DOHH2 (cell line): Measurements from ENCODE around the gene UBE2K.
A peak's percentile ranks its signal among the peaks of the same experiment; 100 is the strongest.
"Not testable (repeated sequence)": the region's sequence is repeated elsewhere in the genome, so short reads cannot be mapped to it uniquely, and the experiment has no call there.

ENCODE experiments used
- H3F3A ChIP-seq: fragments of 200-600 bp; sonication (generic), shearing (Covaris generic); 2 replicates; pipeline ENCODE4 v1.6.0; 2016; ENCODE audit warnings: antibody characterized with exemption, mild to moderate bottlenecking; ENCODE audit not compliant: control insufficient read depth, insufficient read depth
- H3K27ac ChIP-seq: fragments of 200-600 bp; sonication (generic); 2 replicates; pipeline ENCODE4 v1.5.1; 2014; ENCODE audit warnings: low read depth, mild to moderate bottlenecking, low read length, moderate library complexity
- H3K27me3 ChIP-seq: fragments of 200-600 bp; sonication (generic); 2 replicates; pipeline ENCODE4 v1.6.1; 2014; ENCODE audit warnings: mild to moderate bottlenecking, low read length, mixed read lengths; ENCODE audit not compliant: control insufficient read depth
- H3K36me3 ChIP-seq: fragments of 200-600 bp; sonication (generic); 2 replicates; pipeline ENCODE4 v1.6.1; 2014; ENCODE audit warnings: mild to moderate bottlenecking, low read length, moderate library complexity, mixed read lengths; ENCODE audit not compliant: control insufficient read depth
- H3K4me1 ChIP-seq: fragments of 200-600 bp; sonication (generic); 2 replicates; pipeline ENCODE4 v1.6.1; 2014; ENCODE audit warnings: mild to moderate bottlenecking, low read length, mixed read lengths; ENCODE audit not compliant: control insufficient read depth
- H3K4me2 ChIP-seq: fragments of 200-600 bp; sonication (generic); 2 replicates; pipeline ENCODE4 v1.6.0; 2014; ENCODE audit warnings: mild to moderate bottlenecking, low read length, moderate library complexity
- H3K4me3 ChIP-seq: fragments of 200-600 bp; sonication (generic); 2 replicates; pipeline ENCODE4 v1.5.1; 2014; ENCODE audit warnings: mild to moderate bottlenecking, low read length, mixed read lengths
- H3K79me2 ChIP-seq: fragments of 200-600 bp; sonication (generic); 2 replicates; pipeline ENCODE4 v1.6.1; 2014; ENCODE audit warnings: mild to moderate bottlenecking, low read length, mixed read lengths; ENCODE audit not compliant: control insufficient read depth
- H3K9me2 ChIP-seq: fragments of 200-600 bp; sonication (generic); replicated peaks from 2 replicates; pipeline ENCODE4 v1.6.1; 2014; ENCODE audit warnings: mild to moderate bottlenecking, low read length, mixed read lengths; ENCODE audit not compliant: control insufficient read depth
- H3K9me3 ChIP-seq: fragments of 200-600 bp; sonication (generic); 2 replicates; pipeline ENCODE4 v1.6.1; 2014; ENCODE audit warnings: antibody characterized with exemption, low read length, mixed read lengths; ENCODE audit not compliant: control insufficient read depth, insufficient read depth
- H4K20me1 ChIP-seq: fragments of 200-600 bp; sonication (generic); 2 replicates; pipeline ENCODE4 v1.6.0; 2014; ENCODE audit warnings: low read depth, mild to moderate bottlenecking, antibody characterized with exemption, low read length, moderate library complexity; ENCODE audit not compliant: control insufficient read depth, insufficient read depth
- EZH2phosphoT487 ChIP-seq: fragments of 200-600 bp; sonication (generic); IDR thresholded peaks from 2 replicates; pipeline ENCODE4 v1.6.1; 2017; ENCODE audit warnings: borderline replicate concordance, mild to moderate bottlenecking, antibody characterized with exemption, low read length, moderate library complexity, mixed read lengths
- TF ChIP-seq, protein P1 (sequence below): fragments of 200-600 bp; sonication (generic); IDR thresholded peaks from one replicate; pipeline ENCODE4 v1.5.1; 2014; ENCODE audit warnings: antibody characterized with exemption, mild to moderate bottlenecking, low read depth, low read length; ENCODE audit not compliant: poor library complexity, severe bottlenecking

The UBE2K gene

DNA sequence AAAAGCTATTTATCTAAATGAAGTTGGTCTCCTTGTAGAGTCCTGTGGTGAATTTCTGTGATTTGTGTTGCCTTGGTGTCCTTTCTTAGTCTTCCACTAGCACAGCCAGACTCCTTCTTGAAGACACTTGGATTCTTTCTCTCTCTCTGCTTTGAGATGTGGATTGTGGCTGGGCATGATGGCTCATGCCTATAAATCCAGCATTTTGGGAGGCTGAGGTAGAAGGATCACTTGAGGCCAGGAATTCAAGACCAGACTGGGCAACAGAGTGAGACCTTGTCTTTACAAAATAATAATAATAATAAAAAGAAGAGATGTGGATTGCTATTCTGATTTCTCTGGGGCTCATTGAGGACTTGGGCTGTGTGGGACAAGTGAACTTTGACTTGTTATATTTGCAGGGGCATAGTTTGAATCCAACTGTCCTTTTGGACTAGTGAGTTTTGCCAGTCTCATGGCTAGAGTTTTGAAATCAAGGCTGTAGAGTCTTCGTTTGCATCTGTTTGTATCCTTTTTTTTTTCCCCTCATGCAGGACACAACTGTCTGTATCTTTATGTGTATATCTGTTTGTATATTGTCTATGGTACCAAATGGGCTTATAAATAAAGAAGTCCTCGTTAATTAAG is 48.2 kb upstream of the UBE2K start:
- no peaks in the 10 kb centered on the region for H3K9me2 ChIP-seq
- H3K27ac ChIP-seq, result no peak overlapping the region
- no peaks in the 10 kb centered on the region for H3K27me3 ChIP-seq
- no peaks in the 10 kb centered on the region for H4K20me1 ChIP-seq
- no peak overlapping the region for H3K4me2 ChIP-seq
- peaks cover 5% of the 10 kb centered on the region for H3F3A ChIP-seq
- H3K4me3 ChIP-seq, result no peak overlapping the region
- TF ChIP-seq EZH2phosphoT487, result no peak
- TF ChIP-seq, protein P1, sequence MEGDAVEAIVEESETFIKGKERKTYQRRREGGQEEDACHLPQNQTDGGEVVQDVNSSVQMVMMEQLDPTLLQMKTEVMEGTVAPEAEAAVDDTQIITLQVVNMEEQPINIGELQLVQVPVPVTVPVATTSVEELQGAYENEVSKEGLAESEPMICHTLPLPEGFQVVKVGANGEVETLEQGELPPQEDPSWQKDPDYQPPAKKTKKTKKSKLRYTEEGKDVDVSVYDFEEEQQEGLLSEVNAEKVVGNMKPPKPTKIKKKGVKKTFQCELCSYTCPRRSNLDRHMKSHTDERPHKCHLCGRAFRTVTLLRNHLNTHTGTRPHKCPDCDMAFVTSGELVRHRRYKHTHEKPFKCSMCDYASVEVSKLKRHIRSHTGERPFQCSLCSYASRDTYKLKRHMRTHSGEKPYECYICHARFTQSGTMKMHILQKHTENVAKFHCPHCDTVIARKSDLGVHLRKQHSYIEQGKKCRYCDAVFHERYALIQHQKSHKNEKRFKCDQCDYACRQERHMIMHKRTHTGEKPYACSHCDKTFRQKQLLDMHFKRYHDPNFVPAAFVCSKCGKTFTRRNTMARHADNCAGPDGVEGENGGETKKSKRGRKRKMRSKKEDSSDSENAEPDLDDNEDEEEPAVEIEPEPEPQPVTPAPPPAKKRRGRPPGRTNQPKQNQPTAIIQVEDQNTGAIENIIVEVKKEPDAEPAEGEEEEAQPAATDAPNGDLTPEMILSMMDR, result no peak
- no peaks in the 10 kb centered on the region for H3K9me3 ChIP-seq
- no peaks in the 10 kb centered on the region for H3K36me3 ChIP-seq
- H3K4me1 ChIP-seq, result peaks cover 26% of the 10 kb centered on the region
- H3K79me2 ChIP-seq, result no peaks in the 10 kb centered on the region

GRCh38 chr4:39651586-39651985 is 46.4 kb upstream of the UBE2K start:
- H3F3A ChIP-seq, H3K9me3 ChIP-seq, H3K4me3 ChIP-seq, H3K36me3 ChIP-seq, H3K27ac ChIP-seq, H3K9me2 ChIP-seq, H3K79me2 ChIP-seq, H3K27me3 ChIP-seq, H4K20me1 ChIP-seq: not testable (repeated sequence)
- H3K4me2 ChIP-seq, result peak overlapping the region; percentile 23
- H3K4me1 ChIP-seq, result peaks cover 26% of the 10 kb centered on the region

GRCh38 chr4:39655211-39655610 is 42.7 kb upstream of the UBE2K start:
- no peak overlapping the region for H3K4me3 ChIP-seq
- H3K27ac ChIP-seq, result no peak overlapping the region

GRCh38 chr4:39655876-39656275 is 42.1 kb upstream of the UBE2K start:
- peaks cover 37% of the 10 kb centered on the region for H3K4me1 ChIP-seq
- H3K27ac ChIP-seq, result no peak overlapping the region
- H3F3A ChIP-seq, result peaks cover 7% of the 10 kb centered on the region; the same call in 1 of the 2 replicates
- H3K36me3 ChIP-seq, result no peaks in the 10 kb centered on the region
- no peaks in the 10 kb centered on the region for H4K20me1 ChIP-seq
- H3K4me3 ChIP-seq, result no peak overlapping the region
- TF ChIP-seq EZH2phosphoT487, result no peak
- TF ChIP-seq, protein P1, result no peak
- no peaks in the 10 kb centered on the region for H3K27me3 ChIP-seq
- no peaks in the 10 kb centered on the region for H3K79me2 ChIP-seq
- no peaks in the 10 kb centered on the region for H3K9me2 ChIP-seq
- H3K4me2 ChIP-seq, result no peak overlapping the region
- H3K9me3 ChIP-seq, result no peaks in the 10 kb centered on the region

More at GRCh38 chr4:39655211-39655610, 42.7 kb upstream of the UBE2K start:
- H3K4me2 ChIP-seq, result no peak overlapping the region
- H4K20me1 ChIP-seq, result no peaks in the 10 kb centered on the region
- H3K36me3 ChIP-seq, result no peaks in the 10 kb centered on the region
- H3K79me2 ChIP-seq, result no peaks in the 10 kb centered on the region
- peaks cover 7% of the 10 kb centered on the region; the same call in 1 of the 2 replicates for H3F3A ChIP-seq
- TF ChIP-seq EZH2phosphoT487, result no peak
- TF ChIP-seq, protein P1, result no peak
- no peaks in the 10 kb centered on the region for H3K27me3 ChIP-seq
- H3K9me3 ChIP-seq, result no peaks in the 10 kb centered on the region
- peaks cover 41% of the 10 kb centered on the region for H3K4me1 ChIP-seq
- no peaks in the 10 kb centered on the region for H3K9me2 ChIP-seq

DNA sequence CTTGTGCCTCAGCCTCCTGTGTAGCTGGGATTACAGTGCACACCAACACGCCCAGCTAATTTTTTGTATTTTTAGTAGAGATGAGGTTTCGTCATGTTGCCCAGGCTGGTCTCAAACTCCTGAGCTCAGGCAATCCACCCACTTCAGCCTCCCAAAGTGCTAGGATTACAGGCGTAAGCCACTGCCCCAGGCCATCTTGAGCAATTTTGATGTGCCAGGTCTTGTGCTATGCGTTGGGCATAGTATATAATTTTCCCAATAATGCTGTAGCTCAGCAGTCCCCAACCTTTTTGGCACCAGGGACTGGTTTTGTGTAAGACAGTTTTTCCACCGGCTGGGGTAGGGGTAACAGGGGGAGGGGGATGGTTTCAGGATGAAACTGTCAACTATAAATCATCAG is 41.3 kb upstream of the UBE2K start:
- H3K4me1 ChIP-seq, result peaks cover 30% of the 10 kb centered on the region
- H3K9me3 ChIP-seq, H3F3A ChIP-seq, H3K27ac ChIP-seq, H3K27me3 ChIP-seq, H3K36me3 ChIP-seq, H3K79me2 ChIP-seq, H4K20me1 ChIP-seq, H3K9me2 ChIP-seq, H3K4me3 ChIP-seq, H3K4me2 ChIP-seq: not testable (repeated sequence)
